GM12865 (cell line): ENCODE results near the gene G3BP2.

ENCODE experiments used
- DNase-seq: peaks from one replicate; pipeline ENCODE4 v3.0.0; 2010; ENCODE audit warnings: low read depth
- H3K4me3 ChIP-seq: 2 replicates; pipeline ENCODE4 v1.5.1; 2011; ENCODE audit warnings: mild to moderate bottlenecking, low read depth, low read length, control low read depth
- TF ChIP-seq, protein P1 (sequence below): IDR thresholded peaks from 2 replicates; pipeline ENCODE4 v1.5.1; 2011; ENCODE audit warnings: low read length, control low read depth, low read depth, inconsistent platforms; ENCODE audit not compliant: insufficient read depth; ENCODE audit errors: missing control alignments

The G3BP2 gene

DNA sequence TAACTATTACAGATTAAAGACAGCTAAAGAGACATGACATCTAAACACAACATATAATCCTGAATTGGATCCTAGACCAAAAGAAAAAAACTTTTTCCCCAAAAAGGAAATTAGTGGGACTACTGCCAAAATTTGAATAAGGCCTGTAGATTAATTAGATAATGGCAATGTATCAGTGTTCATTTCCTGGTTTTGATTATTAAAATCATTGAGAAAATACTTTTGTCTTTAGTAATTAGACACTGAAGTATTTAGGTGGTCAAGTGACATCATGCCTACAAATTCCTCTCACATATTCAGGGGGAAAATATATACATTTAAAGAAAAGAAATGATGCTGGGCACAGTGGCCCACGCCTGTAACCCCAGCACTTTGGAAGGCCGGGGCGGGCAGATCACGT lies 40.8 kb upstream of the G3BP2 start:
- no peak overlapping the region for H3K4me3 ChIP-seq
- no peak for DNase-seq
- TF ChIP-seq, protein P1, sequence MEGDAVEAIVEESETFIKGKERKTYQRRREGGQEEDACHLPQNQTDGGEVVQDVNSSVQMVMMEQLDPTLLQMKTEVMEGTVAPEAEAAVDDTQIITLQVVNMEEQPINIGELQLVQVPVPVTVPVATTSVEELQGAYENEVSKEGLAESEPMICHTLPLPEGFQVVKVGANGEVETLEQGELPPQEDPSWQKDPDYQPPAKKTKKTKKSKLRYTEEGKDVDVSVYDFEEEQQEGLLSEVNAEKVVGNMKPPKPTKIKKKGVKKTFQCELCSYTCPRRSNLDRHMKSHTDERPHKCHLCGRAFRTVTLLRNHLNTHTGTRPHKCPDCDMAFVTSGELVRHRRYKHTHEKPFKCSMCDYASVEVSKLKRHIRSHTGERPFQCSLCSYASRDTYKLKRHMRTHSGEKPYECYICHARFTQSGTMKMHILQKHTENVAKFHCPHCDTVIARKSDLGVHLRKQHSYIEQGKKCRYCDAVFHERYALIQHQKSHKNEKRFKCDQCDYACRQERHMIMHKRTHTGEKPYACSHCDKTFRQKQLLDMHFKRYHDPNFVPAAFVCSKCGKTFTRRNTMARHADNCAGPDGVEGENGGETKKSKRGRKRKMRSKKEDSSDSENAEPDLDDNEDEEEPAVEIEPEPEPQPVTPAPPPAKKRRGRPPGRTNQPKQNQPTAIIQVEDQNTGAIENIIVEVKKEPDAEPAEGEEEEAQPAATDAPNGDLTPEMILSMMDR: no peak

DNA sequence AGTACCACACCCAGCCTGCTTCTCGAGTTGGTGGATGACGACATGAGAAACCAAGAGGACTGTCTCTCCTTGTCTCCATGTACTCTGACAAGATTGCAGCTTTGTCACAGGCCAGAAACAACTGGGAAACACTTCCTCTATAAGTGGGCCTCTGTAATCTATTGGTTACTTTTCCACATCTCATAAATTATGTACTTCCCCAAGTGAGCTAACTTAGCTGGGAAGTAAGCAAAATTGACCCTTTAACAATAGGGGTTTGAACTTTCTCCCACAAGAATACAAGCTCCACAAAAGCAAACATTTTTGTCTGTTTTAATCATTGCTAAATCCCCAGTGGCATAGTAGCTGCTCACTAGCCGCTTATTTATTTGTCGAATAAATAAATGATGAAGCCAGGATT lies 37.0 kb upstream of the G3BP2 start:
- TF ChIP-seq, protein P1: no peak
- DNase-seq: no peak
- no peak overlapping the region for H3K4me3 ChIP-seq

DNA sequence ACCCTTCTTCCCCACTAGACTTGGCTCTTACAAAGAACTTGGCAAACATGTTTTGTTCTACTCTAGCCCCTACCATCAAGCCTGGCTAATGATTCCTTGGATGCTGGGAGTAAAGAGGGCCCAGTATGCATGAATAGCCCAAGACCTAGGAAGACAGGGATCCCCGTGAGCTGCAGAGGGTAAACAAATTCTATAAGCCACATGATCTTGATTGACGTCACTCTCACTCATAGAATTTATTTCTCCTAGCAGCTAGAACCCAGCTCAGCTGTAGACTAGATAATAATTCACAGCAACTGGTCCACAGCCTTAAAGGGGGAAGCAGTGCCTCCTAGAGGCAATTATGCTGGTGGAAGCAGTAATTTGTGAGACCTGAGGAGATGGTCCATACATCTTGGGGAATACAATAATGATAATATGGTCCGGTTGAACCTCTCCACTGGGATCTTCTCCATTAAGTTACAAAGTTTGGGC lies 35.0 kb upstream of the G3BP2 start:
- no peak overlapping the region for H3K4me3 ChIP-seq
- DNase-seq: peak; percentile 41

DNA sequence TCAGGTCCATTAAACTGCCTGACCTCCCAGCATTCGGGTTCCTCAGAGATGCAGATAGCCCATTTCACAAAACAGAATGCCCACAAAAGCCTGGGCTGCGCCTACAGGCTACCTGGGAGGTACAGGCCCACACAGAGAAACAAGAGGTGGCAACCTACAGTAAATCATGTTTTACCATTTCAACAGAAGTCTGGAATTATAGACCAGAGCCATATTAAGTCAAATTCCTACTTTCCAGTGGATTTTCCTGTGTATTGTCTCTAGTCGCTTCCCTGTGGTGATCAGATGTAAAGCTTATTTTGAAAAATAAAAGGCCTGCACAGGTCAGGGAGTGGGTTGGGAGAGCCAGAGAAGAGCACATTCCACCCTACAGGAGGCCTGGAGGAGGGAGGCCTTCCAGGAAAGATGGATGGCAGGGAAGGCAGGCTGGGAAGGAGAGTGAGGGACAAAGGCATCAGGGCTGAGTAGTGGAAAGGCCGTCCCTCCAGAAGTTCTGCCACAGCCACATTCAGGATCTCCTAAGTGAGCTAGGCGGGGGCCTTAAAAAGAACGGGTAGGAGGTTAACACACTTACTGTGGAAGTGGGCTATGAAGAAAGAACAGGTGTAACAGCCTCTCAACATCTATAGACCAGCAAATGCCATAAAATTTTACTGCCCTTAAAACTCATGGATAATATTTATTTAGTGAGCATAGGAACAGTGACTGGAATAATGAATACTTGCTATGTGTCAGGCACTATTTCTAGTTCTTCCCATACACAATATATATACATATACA lies 32.2 kb upstream of the G3BP2 start:
- H3K4me3 ChIP-seq: no peak overlapping the region
- TF ChIP-seq, protein P1: no peak
- no peak for DNase-seq

More for the DNA sequence above, 35.0 kb upstream of the G3BP2 start:
- TF ChIP-seq, protein P1: peak; percentile 44

DNA sequence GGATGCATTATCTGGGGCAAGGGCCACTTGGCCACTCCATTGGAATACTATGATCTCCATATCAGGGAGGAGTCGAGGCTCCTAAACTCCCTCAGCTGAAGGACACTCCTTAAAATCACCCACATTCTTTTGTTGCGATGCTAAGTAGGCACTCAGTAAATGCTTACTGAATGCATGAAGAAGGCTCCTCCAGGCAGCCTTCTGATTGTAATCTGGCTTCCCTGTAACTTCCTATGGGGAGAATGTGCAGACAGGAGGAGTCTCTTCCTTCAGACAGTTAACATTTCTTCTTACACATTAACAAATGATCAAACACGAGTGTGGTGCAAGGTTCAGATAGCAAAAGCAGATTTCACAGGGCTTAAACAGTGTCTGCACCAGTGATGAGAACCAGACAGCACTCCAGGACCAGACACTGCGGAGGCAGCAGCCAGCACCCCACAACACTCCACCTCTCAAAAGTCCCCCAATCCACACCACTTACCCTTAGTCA lies 29.8 kb upstream of the G3BP2 start:
- no peak for DNase-seq
- no peak overlapping the region for H3K4me3 ChIP-seq
- TF ChIP-seq, protein P1: no peak

DNA sequence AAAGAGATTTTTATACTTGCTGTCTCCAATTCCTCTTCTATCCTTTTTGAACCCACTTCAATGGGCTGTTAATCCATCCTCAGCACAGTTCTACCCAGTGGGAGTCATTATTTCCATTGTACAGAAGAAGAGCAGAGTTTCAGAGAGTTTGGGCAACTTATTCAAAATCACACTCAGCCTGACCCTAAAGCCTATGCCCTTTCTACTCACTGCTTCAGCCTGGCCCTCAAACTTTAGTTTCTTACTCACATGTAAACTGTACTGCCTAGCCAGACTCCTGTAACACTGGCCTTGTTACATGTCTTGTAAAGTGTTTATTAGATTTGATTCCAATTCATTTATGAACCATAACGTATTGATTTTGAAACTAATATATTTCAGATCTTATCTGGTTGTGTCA lies 26.1 kb upstream of the G3BP2 start:
- DNase-seq: no peak
- no peak overlapping the region for H3K4me3 ChIP-seq
- TF ChIP-seq, protein P1: no peak

DNA sequence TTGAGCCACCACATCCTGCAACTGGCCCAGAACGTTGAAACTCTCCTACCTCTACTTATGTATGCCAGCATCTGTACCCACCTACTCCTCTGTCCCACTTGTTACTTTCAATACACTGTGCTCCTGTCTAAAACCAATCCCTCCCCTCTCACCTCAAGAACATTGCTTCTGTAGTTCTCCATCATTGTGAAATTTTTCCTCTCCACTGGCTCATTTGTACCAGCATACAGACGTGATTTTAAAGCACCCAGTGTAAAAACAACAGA lies 25.7 kb upstream of the G3BP2 start:
- TF ChIP-seq, protein P1: no peak
- H3K4me3 ChIP-seq: no peak overlapping the region
- DNase-seq: peak; percentile 20
